Hematopoietic multipotent progenitor cell treated with erythropoietin and hydrocortisone succinate and interleukin-3 and kit ligand, for 4 days (in vitro differentiated cells): ENCODE data around the gene DCUN1D1.
"Not testable (repeated sequence)": the region's sequence is repeated elsewhere in the genome, so short reads cannot be mapped to it uniquely, and the experiment has no call there.

Experiments
- DNase-seq: peaks from one replicate; pipeline ENCODE4 v3.0.0-alpha.2; 2015

The DCUN1D1 gene

DNA sequence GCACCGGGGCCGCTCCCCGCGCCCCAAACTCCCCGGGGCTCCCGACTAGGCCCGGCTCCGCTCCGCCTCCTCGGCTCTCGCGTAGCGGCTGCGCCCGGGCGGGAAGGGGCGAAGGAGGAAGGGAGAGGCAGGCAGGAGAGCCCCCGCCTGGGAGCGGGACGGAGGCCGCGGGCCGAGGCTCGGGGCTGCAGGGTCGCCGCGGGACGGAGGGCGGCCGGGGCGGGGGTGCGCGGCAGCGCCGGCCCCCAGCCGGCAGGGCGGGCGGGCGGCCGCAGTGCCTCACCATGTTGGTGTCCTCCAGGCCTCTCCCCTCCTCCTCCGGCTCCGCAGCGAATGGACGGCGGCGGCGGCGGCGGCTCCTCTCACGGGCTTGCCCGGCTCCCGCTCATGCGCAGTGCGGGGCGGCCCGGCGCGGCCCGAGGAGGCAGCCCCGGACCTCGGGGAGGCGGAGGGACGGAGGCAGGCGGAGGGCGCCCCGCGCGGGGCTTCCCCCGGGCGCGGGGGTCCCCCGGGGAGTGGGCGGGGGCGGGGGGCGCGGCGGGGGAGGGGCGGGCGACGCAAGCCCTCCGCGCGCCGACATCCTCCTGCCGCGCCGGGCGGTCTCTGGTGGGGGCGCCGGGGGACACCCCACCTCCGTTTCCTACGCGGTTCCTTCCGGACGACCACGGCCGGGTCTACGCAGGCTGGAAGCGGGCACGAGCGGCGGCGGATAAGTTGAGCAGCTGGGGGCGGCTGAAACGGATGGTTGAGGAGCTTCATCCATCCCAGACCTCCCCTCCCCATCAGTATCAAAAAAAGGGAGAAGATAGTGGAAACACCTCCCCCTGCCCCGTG lies at the start of gene DCUN1D1:
DCUN1D1 (minus strand) TSS at position 335 of the 834 bp plus-strand sequence; CDS start at position 286, 49 bp downstream.
- DNase-seq, result peak; percentile 95

DNA sequence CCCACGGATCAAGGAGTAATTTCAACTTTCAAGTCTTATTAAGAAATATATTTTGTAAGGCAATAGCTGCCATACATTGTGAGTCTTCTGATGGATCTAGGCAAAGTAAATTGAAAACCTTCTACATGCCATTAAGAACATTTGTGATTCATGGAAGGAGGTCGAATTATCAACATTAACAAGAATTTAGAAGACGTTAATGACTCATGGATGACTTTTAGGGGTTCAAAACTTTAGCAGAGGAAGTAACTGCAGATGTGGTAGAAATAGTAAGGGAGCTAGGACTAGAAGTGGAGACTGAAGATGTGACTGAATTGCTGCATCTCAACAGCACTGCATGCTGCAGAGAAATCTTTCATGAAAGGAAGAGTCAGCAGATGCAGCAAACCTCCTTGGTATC lies 48.1 kb upstream of the DCUN1D1 start:
- DNase-seq, result no peak

DNA sequence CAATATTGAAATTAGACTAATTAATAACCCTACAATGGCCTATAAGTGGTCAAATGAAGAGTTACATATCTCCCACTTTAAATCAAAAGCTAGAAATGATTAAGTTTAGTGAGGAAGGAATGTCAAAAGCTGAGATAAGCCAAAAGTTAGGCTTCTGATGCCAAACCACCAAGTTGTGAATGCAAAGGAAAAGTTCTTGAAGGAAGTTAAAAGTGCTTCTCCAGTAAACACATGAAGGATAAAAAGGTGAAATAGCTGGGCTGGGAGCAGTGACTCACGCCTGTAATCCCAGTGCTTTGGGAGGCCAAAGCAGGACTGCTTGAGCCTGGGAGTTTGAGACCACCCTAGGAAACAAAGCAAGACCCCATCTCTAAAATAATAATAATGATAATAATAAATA lies 46.9 kb upstream of the DCUN1D1 start:
- DNase-seq, result no peak

DNA sequence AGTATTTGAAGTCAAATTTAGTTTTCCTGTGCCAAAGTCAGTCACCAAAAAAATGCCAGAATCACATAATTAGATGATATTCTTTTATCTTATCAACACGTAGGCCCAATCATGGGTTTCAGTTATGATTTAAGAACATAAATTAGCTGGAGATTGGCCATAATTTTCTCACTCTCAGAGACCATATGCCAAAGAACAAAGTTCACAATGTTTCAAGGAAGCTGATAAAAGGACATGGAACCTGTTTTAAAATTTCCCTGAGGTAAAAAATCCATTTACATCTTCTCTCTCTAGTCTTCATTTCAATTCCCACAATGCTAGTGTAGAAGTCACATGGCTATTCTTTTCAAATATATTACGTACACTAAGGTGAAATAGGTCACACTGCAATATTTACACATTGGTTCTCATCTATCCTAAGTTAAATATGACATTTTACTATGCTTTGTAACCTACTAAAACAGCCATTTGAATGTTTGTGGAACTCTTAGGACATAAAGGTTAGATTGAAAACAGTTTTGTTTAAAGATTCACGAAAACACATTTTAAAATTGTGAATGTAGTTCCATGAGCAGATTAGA lies 42.7 kb upstream of the DCUN1D1 start:
- DNase-seq, result no peak

DNA sequence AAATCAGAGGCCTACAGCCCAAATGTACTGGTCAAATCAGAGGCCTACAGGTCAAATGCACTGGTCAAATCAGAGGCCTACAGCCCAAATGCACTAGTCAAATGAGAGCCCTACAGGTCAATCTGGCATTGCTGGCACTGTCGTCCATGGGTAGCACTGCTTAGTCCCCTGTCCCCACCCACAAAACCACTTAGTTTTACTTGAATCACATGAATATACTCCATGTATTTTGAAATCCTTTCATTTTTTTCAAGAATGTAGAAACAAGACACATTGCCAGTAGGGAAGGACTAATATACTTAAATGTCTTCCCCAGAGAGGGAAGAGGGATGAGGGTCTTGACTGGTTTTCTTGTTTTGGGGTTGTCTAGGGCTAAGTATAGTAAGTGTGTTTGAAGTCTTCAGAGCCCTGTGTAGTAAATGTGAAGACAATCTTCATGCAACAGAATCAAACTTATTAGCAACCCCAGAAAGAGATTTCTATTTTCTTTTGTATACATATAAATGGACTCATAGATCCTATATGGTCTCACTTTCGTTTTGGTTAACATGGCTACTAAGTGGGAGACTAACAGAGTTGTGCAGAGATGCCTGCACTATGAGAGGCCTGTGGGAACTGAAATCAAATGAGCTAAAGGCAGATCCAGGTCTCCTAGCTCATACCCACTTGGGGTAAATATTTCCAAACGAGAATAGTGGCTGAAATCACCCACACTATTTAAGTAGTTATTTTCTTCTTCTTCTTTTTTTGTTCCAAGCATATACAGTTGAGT lies 38.3 kb upstream of the DCUN1D1 start:
- DNase-seq, result peak; percentile 19

DNA sequence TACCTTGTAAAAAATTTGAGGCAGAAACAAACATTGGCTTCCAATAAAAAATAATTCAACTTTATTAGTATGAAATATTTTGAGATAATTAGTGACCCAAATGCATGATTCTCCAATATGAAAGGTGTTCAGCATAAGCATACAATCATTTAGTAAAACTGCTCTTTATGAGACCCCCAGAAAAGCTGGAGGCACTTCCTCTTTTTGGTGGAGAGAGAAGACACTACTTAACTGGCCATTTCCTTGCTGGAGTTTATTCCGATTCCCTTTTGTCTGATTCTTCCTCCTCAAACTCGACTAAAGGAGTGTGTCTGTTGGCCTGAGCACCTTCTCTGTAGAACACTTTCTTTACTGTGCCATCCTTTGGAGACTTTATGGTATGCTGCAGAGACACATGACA lies 34.8 kb upstream of the DCUN1D1 start:
- peak; percentile 37 for DNase-seq

DNA sequence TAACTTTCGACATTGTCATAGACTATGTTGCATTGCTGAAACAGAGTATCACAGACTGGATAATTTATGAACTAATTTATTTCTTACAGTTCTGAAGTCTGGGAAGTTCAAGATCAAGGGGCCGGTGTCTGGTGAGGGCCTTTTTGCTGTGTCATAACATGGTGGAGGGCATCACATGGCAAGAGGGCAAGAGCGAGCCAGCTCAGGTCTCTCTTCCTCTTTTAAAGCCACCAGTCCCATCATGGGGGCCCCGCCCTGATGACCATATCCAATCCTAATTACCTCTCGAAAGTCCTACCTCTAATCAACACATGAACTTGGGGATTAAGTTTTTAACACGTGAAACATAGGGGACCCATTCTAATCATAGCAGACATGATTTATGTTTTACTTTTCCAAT lies 33.5 kb upstream of the DCUN1D1 start:
- peak; percentile 59 for DNase-seq

DNA sequence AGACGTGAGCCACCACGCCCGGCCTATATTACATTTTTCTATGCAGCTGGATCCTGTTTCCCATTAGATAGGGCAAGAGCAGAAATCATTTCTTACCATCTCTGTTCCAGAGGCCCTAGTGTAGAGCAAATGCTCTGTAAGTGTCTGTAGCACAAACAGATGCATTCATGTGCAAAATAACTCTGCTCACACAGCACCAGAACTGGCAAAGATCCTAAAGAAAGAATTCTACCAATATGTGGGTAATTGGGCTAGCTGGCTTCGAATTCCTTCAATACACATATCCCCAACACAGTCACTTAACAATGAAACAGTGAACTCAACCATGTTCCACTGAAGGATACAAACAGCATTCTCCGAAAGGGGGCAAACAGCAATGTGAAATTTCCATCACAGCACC lies 32.7 kb upstream of the DCUN1D1 start:
- DNase-seq, result no peak

DNA sequence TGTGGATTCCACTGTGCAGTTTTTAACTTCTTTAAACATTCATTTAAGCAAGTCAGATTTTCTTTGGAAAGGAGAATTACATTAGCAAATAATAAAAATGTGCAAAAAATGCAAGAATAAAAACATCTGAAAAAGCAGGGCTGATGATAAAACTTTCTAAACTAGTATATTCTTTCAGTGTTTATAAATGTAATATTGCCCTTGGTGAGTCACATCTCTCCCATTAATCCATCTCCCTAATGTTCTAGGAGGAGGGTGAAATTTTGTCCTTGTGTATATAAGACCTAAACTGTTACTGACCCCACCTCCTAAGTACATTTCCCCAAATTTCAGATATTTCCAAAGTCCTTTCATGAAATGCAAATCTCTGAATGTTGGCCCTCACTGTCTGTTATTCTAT lies 28.5 kb upstream of the DCUN1D1 start:
- no peak for DNase-seq

DNA sequence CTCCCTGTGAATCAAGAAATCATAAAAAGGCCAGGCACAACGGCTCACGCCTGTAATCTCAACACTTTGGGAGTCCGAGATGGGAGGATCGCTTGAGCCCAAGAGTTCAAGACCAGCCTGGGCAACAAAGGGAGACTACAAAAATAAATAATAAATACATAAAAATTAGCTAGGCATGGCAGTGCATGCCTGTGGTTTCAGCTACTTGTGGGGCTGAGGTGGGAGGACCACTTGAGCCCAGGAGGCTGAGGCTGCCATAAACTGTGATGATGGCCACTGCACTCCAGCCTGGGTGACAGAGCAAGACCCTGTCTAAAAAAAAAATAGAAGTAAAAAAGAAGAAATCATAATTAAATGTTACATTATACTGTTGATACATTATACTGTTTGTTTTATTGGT lies 28.0 kb upstream of the DCUN1D1 start:
- no peak for DNase-seq

DNA sequence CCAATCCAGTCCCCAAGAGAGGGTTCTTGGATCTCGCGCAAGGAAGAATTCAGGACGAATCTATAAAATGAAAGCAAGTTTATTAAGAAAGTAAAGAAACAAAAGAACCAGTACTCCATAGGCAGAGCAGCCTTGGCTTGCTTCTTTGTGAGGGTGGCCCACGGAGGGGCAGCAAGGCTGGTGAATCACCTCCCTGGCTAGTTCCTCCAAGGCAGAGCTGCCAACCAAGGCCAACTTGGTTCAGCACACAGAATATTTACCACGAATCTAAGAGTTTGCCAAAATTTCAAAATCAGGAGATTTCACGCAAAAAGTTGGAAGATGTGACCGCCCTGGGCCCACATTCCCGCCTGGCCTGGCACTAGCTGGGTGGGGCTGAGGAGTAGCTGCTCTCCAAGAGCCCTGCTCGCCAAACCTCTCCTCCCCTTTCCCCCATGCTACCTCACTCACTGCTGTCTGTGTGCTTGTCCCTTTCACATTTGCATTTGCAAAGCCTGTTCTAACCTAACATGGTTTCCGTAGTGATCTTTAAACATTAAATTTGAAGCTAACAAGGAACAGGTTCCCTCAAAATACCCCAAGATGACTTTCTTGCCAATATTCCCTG lies 26.2 kb upstream of the DCUN1D1 start:
- no peak for DNase-seq

DNA sequence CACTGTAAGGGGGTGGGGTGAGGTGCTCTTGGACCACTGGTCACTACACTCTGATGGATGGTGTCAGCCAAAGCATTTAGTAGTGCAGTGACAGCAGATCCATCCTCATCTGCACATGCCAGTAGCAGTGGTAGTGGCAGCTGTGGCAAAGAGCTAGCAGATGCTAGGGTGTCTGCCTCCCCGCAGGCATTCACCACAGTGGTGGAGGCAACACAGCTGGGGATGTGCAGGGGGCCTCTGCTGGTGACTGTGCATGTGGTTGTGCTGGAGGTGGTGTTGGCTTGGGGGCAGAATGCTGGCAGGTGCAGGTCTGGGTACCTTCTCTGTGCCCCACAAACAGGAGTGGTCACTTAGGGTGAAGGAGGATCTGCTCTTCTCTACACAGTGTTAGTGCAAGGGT lies 19.4 kb upstream of the DCUN1D1 start:
- no peak for DNase-seq

DNA sequence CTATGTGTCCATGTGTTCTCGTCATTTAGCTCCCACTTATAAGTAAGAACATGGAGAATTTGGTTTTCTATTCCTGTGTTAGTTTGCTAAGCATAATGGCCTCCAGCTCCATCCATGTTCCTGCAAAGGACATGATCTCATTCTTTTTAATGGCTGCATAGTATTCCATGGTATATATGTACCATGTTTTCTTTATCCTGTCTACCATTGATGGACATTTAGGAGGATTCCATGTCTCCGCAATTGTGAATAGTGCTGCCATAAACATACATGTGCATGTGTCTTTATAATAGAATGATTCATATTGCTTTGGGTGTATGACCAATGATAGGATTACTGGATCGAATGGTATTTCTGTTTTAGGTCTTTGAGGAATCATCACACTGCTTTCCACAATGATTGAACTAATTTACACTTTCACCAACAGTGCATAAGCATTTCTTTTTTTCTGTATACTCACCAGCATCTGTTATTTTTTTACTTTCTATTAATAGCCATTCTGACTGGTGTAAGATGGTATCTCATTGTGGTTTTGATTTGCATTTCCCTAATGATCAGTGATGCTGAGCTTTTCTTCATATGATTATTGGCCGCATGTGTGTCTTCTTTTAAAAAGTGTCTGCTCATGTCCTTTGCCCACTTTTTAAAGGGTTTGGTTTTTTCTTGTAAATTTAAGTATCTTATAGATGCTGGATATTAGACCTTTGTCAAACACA lies 13.3 kb upstream of the DCUN1D1 start:
- DNase-seq, result not testable (repeated sequence)

DNA sequence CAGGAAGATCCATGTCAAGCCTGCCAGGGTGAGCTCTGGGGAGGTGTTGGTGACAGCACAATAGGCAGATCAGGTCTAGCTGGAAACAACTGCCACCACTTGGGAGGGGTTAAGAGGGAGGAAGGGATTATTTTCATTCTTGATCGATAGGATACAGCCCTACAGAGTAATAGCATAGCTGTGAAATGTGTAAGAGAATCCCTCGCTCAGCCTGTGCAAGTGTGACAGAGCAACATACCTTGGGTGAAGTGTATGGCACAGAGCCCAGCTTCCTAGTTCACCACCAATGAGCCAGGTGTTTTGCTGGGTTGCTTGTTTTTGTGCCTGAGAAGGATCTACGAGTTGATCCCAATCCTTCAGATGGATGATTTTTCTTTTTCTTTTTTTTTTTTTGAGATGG lies 9.2 kb upstream of the DCUN1D1 start:
- no peak for DNase-seq

DNA sequence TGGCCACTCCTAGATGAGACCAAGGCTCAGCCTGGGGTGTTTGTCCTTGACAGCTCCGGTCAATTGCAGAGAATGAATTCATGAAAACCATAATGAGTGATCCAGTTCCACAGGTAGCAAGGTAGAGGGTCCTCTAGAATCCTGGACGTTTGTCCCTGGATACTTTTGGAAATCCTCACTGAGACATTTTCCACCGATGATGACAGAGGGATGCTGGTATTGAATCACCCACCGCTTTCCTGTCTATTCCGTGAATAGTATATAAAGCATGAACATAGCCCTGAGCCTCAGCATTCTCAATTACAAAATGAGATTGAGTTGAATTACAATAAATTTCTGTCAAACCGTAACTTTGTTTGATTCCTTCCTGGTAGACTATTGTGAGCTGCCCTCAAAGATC lies 5.7 kb upstream of the DCUN1D1 start:
- no peak for DNase-seq

DNA sequence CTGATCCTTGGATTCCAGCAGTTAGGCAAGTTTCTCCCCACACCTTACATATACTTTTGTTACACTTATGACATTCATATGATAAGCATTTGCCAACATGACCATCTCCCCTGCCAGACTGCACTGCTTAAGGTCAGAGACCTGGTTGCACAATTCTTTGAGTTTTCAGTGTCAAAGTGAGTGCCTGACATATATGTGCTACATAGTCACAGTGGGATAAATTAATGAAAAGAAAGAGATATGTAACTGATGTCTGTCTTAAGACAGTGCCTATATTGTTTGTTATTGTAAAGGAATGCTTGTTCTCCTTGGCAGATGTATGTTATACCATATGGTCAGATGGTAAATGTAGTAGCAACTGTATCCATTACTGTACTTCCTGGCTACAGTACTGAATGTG lies 3.5 kb upstream of the DCUN1D1 start:
- peak; percentile 38 for DNase-seq

DNA sequence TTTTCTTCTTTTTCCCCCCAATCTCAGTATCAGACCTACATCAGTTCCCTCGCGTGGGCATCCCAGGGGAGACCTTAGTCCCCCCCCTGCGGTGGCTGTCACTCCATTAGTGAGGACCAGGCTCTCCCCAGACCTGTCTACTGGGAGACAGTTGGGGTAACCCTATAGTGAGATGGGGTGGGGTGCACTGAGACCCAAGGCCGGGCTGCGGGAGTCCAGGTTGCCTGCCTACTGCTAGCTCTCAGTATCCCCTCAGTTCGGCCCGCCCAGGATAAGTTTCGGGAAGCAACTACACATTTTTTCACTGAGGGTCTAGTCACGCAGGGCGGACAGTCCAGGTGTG lies 671 bp upstream of the DCUN1D1 start:
- DNase-seq, result no peak

DNA sequence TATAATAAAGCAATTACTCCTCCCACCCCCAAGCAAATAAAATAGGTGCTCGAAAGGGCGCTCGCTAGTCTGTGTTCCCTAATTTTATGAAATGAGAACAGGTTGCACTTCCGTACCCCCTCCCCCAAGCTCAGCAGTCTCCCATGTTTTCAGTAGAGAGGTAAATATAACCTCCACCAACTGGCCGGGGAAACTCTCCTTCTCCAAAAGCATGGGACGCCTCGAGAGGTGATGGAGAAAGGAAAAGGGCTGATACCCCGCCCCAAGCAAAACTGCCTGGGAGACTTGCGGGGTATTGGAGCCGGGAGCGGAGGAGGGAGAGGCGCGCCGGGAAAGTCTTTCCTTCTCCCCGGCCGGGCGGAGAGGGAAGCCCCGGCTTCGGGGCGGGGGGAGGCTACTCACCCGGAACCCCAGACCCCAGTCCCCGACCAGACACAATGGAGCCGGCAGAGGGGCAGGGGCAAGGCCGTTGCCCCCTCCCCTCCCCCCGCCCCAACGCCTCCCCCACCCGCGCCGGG lies 605 bp downstream of the DCUN1D1 start:
- DNase-seq, result peak; percentile 72

DNA sequence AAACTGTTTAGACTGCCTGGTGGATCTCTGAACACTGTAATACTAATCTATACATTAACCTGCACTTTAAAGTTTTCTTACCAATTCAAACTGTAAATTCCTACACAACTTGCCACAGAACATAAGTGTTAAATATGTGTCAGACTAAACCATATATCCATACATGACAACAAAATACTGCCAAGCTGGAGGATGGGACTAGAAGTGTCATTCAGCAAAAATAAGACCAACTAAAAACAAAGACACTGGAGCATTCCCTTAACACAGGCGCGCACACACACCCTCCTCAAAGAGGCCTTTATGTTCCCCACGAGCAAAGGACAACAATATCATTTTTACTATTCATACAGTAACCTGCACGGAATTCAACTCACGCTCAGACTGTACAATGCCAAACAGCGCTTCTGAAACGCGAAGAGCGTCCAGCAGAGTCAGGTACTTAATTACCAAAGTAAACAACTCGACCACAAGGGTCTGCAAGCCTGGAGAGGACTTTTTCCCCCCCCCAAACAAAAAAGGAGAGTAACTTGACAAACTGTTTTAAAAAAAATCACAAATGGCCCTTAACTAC lies 1.1 kb downstream of the DCUN1D1 start:
- peak; percentile 42 for DNase-seq

DNA sequence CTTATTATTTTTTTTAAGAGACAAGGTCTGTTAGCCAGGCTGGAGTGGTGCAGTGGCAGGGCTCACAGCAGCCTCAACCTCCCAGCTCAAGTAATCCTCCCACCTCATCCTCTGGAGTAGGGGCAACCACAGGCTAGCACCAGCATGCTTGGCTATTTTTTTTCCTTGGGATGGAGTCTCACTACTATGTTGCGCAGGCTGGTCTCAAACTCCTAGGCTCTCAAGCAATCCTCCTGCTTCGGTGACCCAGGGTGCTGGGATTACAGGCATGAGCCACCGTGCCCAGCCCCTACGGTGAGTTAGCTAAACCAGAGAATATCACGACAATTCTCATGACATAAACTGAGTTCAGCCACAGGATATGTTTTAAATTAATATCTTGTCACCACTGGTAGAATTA lies 2.0 kb downstream of the DCUN1D1 start:
- DNase-seq, result no peak

DNA sequence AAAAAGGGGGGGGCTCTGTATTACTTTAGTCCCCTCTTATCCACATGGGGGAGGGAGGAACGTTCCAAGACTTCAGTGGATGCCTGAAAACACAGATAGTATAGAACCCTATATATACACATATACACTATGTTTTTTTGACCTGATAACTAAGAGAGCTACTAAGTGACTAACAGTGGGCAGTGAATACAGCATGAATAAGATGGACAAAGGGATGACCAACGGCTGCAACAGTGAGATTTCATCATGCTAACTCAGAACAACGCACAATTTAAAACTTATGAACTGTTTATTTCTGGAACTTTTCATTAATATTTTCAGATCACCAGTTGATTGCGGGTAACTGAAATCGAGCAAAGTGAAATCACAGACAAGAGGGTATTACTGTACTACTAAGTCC lies 7.3 kb downstream of the DCUN1D1 start:
- DNase-seq, result no peak

DNA sequence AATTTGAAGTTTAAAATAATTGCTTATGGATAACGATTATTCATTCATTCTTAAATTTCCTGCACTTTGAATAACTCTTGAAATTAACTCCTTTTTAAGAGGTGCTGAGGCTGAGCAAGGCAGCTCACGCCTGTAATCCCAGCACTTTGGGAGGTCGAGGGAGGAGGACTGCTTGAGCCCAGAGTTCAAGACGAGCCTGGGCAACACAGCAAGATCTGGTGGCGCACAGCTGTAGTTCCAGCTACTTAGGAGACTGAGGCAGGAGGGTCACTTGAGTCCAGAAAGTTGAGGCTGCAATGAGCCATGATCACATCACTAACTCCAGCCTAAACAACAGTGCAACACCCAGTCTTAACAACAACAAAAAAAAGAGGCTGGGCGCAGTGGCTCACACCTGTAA lies 8.0 kb downstream of the DCUN1D1 start:
- no peak for DNase-seq
